ENCODE measurements around the gene MAGI1.

The MAGI1 gene

DNA sequence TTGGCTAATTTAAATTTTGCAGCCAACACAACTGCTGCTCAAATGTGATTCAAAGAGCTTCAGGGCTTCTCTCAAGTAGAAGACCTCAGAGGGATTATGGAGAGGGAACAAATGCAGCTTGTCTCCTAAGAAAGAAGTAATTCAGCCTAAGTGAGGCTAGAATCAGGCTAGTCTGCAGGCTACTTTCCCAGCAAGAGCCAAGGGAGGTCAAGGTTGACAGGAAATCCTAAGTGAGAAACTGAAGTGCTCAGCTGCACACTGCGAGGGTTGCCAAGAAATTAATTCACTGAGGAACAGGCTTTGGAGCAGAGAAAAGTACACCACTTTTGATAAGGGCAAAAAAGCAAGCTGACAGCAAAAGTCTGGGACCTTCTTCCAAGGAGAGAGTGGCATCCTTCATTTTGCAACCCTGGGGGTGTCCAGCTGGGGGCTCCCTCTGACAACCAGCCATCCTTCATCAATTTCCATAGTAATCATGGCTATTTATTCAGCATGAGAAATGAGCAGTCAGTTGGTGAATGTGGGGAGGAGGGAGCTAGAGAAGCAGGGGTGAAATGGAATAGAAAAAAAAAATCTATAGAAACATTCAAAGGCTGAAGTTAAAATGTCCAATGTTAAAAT lies 704.6 kb downstream of the MAGI1 start:
- no peak for TF ChIP-seq ZC3H10 (CRISPR knock-in tag; IDR thresholded peaks at IDR 0.05)
- ATAC-seq, result no peak

DNA sequence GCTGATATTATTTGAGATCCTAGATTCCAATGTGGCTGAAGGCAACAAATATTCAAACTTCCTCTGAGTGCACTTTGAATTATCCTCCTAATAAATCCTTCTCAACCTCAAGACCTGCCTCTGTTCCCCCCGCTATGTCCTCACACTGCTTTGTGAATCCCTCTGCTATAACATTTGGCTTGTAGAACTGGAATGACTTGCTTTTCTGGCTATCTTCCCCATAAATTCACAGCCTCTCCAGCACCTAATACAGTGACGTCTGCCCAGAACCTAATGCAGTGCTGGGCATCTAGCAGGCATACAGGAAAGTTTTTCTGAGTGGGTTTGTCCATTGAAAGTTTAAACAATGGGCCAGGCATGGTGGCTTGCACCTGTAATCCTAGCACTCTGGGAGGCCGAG lies 707.0 kb downstream of the MAGI1 start:
- ATAC-seq, result no peak
- TF ChIP-seq ARNTL (CRISPR knock-in tag; IDR thresholded peaks at IDR 0.05; ENCODE audit: borderline replicate concordance, low read depth) (no peak), TSHZ2 (CRISPR knock-in tag; IDR thresholded peaks at IDR 0.05) (no peak), ISL1 (CRISPR knock-in tag; IDR thresholded peaks at IDR 0.05) (no peak), CSDC2 (CRISPR knock-in tag; IDR thresholded peaks at IDR 0.05) (no peak), TOX (CRISPR knock-in tag; IDR thresholded peaks at IDR 0.05; ENCODE audit: borderline replicate concordance) (no peak), RARB (CRISPR knock-in tag; IDR thresholded peaks at IDR 0.05) (no peak), ZNF565 (CRISPR knock-in tag; conservative IDR thresholded peaks at IDR 0.05; ENCODE audit: low read depth) (no peak), PATZ1 (CRISPR knock-in tag; IDR thresholded peaks at IDR 0.05; ENCODE audit: borderline replicate concordance) (no peak), PPARA (CRISPR knock-in tag; IDR thresholded peaks at IDR 0.05; ENCODE audit: borderline replicate concordance) (no peak), BACH2 (CRISPR knock-in tag; IDR thresholded peaks at IDR 0.05; ENCODE audit: borderline replicate concordance) (no peak), ZFP30 (CRISPR knock-in tag; IDR thresholded peaks at IDR 0.05) (no peak), SNAI2 (CRISPR knock-in tag; IDR thresholded peaks at IDR 0.05) (no peak), TCF4 (CRISPR knock-in tag; IDR thresholded peaks at IDR 0.05; ENCODE audit: borderline replicate concordance) (no peak), GLIS3 (CRISPR knock-in tag; IDR thresholded peaks at IDR 0.05) (no peak), OSR1 (CRISPR knock-in tag; IDR thresholded peaks at IDR 0.05) (no peak)
- TF ChIP-seq, protein P1, sequence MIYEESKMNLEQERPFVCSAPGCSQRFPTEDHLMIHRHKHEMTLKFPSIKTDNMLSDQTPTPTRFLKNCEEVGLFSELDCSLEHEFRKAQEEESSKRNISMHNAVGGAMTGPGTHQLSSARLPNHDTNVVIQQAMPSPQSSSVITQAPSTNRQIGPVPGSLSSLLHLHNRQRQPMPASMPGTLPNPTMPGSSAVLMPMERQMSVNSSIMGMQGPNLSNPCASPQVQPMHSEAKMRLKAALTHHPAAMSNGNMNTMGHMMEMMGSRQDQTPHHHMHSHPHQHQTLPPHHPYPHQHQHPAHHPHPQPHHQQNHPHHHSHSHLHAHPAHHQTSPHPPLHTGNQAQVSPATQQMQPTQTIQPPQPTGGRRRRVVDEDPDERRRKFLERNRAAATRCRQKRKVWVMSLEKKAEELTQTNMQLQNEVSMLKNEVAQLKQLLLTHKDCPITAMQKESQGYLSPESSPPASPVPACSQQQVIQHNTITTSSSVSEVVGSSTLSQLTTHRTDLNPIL (CRISPR knock-in tag; IDR thresholded peaks at IDR 0.05; ENCODE audit: low read depth), result no peak

DNA sequence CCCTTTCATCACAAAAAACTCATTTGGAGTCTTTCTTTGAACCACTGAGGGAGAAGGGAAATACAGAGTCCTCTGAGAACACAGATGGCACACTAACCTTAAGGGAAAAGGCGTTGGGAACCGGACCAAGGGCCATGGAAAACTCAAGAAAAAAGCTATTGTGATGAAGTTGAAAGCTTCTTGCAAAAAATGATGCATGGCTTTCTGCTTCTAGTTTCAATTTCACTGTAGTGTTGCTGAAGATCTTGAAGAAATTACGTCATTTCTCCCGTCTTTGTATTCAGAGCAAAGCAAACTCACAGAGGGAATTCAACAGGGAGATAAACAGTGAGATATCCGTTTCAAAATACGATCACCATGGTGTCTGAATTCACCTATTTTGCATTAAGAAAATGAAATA lies 708.6 kb downstream of the MAGI1 start:
- ATAC-seq, result no peak
- TF ChIP-seq TSHZ2 (CRISPR knock-in tag; IDR thresholded peaks at IDR 0.05), result no peak
- TF ChIP-seq PPARA (CRISPR knock-in tag; IDR thresholded peaks at IDR 0.05; ENCODE audit: borderline replicate concordance), result no peak
- no peak for TF ChIP-seq RARB (CRISPR knock-in tag; IDR thresholded peaks at IDR 0.05)
- TF ChIP-seq BACH2 (CRISPR knock-in tag; IDR thresholded peaks at IDR 0.05; ENCODE audit: borderline replicate concordance), result no peak
- no peak for TF ChIP-seq ZFP3 (CRISPR knock-in tag; IDR thresholded peaks at IDR 0.05)
- TF ChIP-seq ZNF8 (CRISPR knock-in tag; IDR thresholded peaks at IDR 0.05), result no peak
- no peak for TF ChIP-seq GLIS3 (CRISPR knock-in tag; IDR thresholded peaks at IDR 0.05)
- no peak for TF ChIP-seq OSR1 (CRISPR knock-in tag; IDR thresholded peaks at IDR 0.05)
- no peak for TF ChIP-seq TOX (CRISPR knock-in tag; IDR thresholded peaks at IDR 0.05; ENCODE audit: borderline replicate concordance)

DNA sequence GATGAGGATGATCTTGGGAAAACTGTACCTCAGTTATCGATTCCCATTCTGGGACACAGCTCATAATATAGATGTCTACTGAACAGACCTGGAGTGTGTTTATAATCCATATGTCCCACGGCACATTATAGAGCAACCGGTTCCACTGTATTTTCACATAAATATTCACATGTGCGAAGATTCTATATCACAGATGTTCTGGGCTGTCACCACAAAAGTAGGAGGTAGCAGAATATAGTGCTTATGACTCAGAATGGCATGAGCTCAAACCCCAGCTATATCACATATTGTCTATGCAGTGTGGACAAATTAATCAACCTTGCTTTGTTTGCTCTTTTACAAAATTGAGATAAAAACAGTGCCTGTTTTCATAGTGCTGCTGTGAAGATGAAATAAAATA lies 710.6 kb downstream of the MAGI1 start:
- ATAC-seq, result no peak
- TF ChIP-seq ZNF70 (CRISPR knock-in tag; IDR thresholded peaks at IDR 0.05), result no peak
- no peak for TF ChIP-seq ZNF8 (CRISPR knock-in tag; IDR thresholded peaks at IDR 0.05)
- no peak for TF ChIP-seq SNAI2 (CRISPR knock-in tag; IDR thresholded peaks at IDR 0.05)
- TF ChIP-seq BACH2 (CRISPR knock-in tag; IDR thresholded peaks at IDR 0.05; ENCODE audit: borderline replicate concordance), result no peak
- no peak for TF ChIP-seq RARB (CRISPR knock-in tag; IDR thresholded peaks at IDR 0.05)
- no peak for TF ChIP-seq CSDC2 (CRISPR knock-in tag; IDR thresholded peaks at IDR 0.05)
- no peak for TF ChIP-seq TCF4 (CRISPR knock-in tag; IDR thresholded peaks at IDR 0.05; ENCODE audit: borderline replicate concordance)
- no peak for TF ChIP-seq ISL1 (CRISPR knock-in tag; IDR thresholded peaks at IDR 0.05)
- TF ChIP-seq, protein P1 (CRISPR knock-in tag; IDR thresholded peaks at IDR 0.05; ENCODE audit: low read depth), result no peak
- TF ChIP-seq, protein P2, sequence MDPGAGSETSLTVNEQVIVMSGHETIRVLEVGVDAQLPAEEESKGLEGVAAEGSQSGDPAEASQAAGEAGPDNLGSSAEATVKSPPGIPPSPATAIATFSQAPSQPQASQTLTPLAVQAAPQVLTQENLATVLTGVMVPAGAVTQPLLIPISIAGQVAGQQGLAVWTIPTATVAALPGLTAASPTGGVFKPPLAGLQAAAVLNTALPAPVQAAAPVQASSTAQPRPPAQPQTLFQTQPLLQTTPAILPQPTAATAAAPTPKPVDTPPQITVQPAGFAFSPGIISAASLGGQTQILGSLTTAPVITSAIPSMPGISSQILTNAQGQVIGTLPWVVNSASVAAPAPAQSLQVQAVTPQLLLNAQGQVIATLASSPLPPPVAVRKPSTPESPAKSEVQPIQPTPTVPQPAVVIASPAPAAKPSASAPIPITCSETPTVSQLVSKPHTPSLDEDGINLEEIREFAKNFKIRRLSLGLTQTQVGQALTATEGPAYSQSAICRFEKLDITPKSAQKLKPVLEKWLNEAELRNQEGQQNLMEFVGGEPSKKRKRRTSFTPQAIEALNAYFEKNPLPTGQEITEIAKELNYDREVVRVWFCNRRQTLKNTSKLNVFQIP (CRISPR knock-in tag; IDR thresholded peaks at IDR 0.05; ENCODE audit: borderline replicate concordance, low read depth), result no peak
- TF ChIP-seq GLIS3 (CRISPR knock-in tag; IDR thresholded peaks at IDR 0.05), result no peak
